ENCODE measurements around the gene IGFALS.

IGFALS gene

GRCh38 chr16:1817716-1818115 lies 24.2 kb upstream of the IGFALS start:
- no peak overlapping the region for H3K9ac ChIP-seq (ENCODE audit: low read length)
- no peak overlapping the region for H3K4me3 ChIP-seq (ENCODE audit: insufficient read depth in 1 of 2, low read depth in 1 of 2, low read length in 2 of 2)
- no peak for DNase-seq
- H2BK15ac ChIP-seq (ENCODE audit: low read depth, poor library complexity, severe bottlenecking) = no peak overlapping the region
- H3K9me3 ChIP-seq (ENCODE audit: control insufficient read depth, low read length) = no peaks in the 10 kb centered on the region
- H3K79me1 ChIP-seq (replicated peaks; ENCODE audit: low read length, poor library complexity, severe bottlenecking) = peaks cover 36% of the 10 kb centered on the region
- WGBS = 95% methylated on average over 17 of the region's 17 CpGs
- H3K4me2 ChIP-seq (ENCODE audit: low read length, poor library complexity, severe bottlenecking) = no peak overlapping the region
- H3K4me1 ChIP-seq (ENCODE audit: control insufficient read depth, insufficient read depth, low read depth, low read length) = peaks cover 5% of the 10 kb centered on the region
- H3K27me3 ChIP-seq (ENCODE audit: control insufficient read depth in 1 of 2, insufficient read depth in 1 of 2, low read length in 2 of 2) = no peaks in the 10 kb centered on the region
- H3K23ac ChIP-seq (ENCODE audit: low read length in 2 of 2) = no peak overlapping the region
- no peak overlapping the region for H2AFZ ChIP-seq (ENCODE audit: low read depth, low read length)
- no peak overlapping the region for H3K14ac ChIP-seq (ENCODE audit: low read length in 2 of 2)
- no peak overlapping the region for H3K18ac ChIP-seq (ENCODE audit: low read depth in 1 of 2, low read length in 2 of 2)
- no peak overlapping the region for H4K8ac ChIP-seq (ENCODE audit: low read length)
- H3K27ac ChIP-seq (ENCODE audit: low read length, poor library complexity, severe bottlenecking) = no peak overlapping the region
- no peak overlapping the region for H2BK120ac ChIP-seq (ENCODE audit: low read depth, low read length)
- H4K91ac ChIP-seq (ENCODE audit: low read length) = no peak overlapping the region
- no peak overlapping the region for H2BK5ac ChIP-seq (ENCODE audit: low read depth, low read length, poor library complexity, severe bottlenecking)
- H3K4ac ChIP-seq (ENCODE audit: low read depth in 1 of 2, low read length in 2 of 2) = no peak overlapping the region
- H3K36me3 ChIP-seq (ENCODE audit: control insufficient read depth in 1 of 2, insufficient read depth in 2 of 2, low read depth in 1 of 2, low read length in 2 of 2) = peaks cover 44 to 73% of the 10 kb centered on the region in 2 experiments
- H2AK5ac ChIP-seq (ENCODE audit: low read length, severe bottlenecking) = no peak overlapping the region
- H2BK12ac ChIP-seq (ENCODE audit: low read length in 2 of 2) = no peak overlapping the region

GRCh38 chr16:1817276-1817589 lies 23.7 kb upstream of the IGFALS start:
- DNase-seq = no peak
- H2AFZ ChIP-seq (ENCODE audit: low read depth, low read length) = no peak overlapping the region
- H3K4me1 ChIP-seq (ENCODE audit: control insufficient read depth, insufficient read depth, low read depth, low read length) = peaks cover 6% of the 10 kb centered on the region
- H4K8ac ChIP-seq (ENCODE audit: low read length) = no peak overlapping the region
- no peak overlapping the region for H3K9ac ChIP-seq (ENCODE audit: low read length)
- no peak overlapping the region for H3K4ac ChIP-seq (ENCODE audit: low read depth in 1 of 2, low read length in 2 of 2)
- H3K18ac ChIP-seq (ENCODE audit: low read depth in 1 of 2, low read length in 2 of 2) = no peak overlapping the region
- no peak overlapping the region for H4K91ac ChIP-seq (ENCODE audit: low read length)
- no peak overlapping the region for H3K4me2 ChIP-seq (ENCODE audit: low read length, poor library complexity, severe bottlenecking)
- peaks cover 31% of the 10 kb centered on the region for H3K79me1 ChIP-seq (replicated peaks; ENCODE audit: low read length, poor library complexity, severe bottlenecking)
- peaks cover 40 to 68% of the 10 kb centered on the region in 2 experiments for H3K36me3 ChIP-seq (ENCODE audit: control insufficient read depth in 1 of 2, insufficient read depth in 2 of 2, low read depth in 1 of 2, low read length in 2 of 2)
- no peak overlapping the region for H2BK120ac ChIP-seq (ENCODE audit: low read depth, low read length)
- no peak overlapping the region for H3K23ac ChIP-seq (ENCODE audit: low read length in 2 of 2)
- H3K27ac ChIP-seq (ENCODE audit: low read length, poor library complexity, severe bottlenecking) = no peak overlapping the region
- H2BK12ac ChIP-seq (ENCODE audit: low read length in 2 of 2) = no peak overlapping the region
- no peaks in the 10 kb centered on the region for H3K9me3 ChIP-seq (ENCODE audit: control insufficient read depth, low read length)
- no peak overlapping the region for H2AK5ac ChIP-seq (ENCODE audit: low read length, severe bottlenecking)
- H3K14ac ChIP-seq (ENCODE audit: low read length in 2 of 2) = no peak overlapping the region
- no peak overlapping the region for H2BK5ac ChIP-seq (ENCODE audit: low read depth, low read length, poor library complexity, severe bottlenecking)
- no peak overlapping the region for H3K4me3 ChIP-seq (ENCODE audit: insufficient read depth in 1 of 2, low read depth in 1 of 2, low read length in 2 of 2)
- H3K27me3 ChIP-seq (ENCODE audit: control insufficient read depth in 1 of 2, insufficient read depth in 1 of 2, low read length in 2 of 2) = no peaks in the 10 kb centered on the region
- H2BK15ac ChIP-seq (ENCODE audit: low read depth, poor library complexity, severe bottlenecking) = no peak overlapping the region
- WGBS = 95% methylated on average over 9 of the region's 9 CpGs

GRCh38 chr16:1816396-1817275 lies 23.1 kb upstream of the IGFALS start:
- Histone ChIP-seq H2AK5ac (ENCODE audit: low read length, severe bottlenecking) (no peak overlapping the region), H3K9ac (ENCODE audit: low read length) (no peak overlapping the region), H3K79me1 (replicated peaks; ENCODE audit: low read length, poor library complexity, severe bottlenecking) (peaks cover 27% of the 10 kb centered on the region), H3K4me2 (ENCODE audit: low read length, poor library complexity, severe bottlenecking) (no peak overlapping the region), H3K9me3 (ENCODE audit: control insufficient read depth, low read length) (no peaks in the 10 kb centered on the region), H3K36me3 (ENCODE audit: control insufficient read depth in 1 of 2, insufficient read depth in 2 of 2, low read depth in 1 of 2, low read length in 2 of 2) (peaks cover 36 to 62% of the 10 kb centered on the region in 2 experiments), H3K4ac (ENCODE audit: low read depth in 1 of 2, low read length in 2 of 2) (no peak overlapping the region), H3K27ac (ENCODE audit: low read length, poor library complexity, severe bottlenecking) (no peak overlapping the region), H4K8ac (ENCODE audit: low read length) (no peak overlapping the region), H3K23ac (ENCODE audit: low read length in 2 of 2) (no peak overlapping the region), H3K27me3 (ENCODE audit: control insufficient read depth in 1 of 2, insufficient read depth in 1 of 2, low read length in 2 of 2) (no peaks in the 10 kb centered on the region), H3K4me1 (ENCODE audit: control insufficient read depth, insufficient read depth, low read depth, low read length) (peaks cover 6% of the 10 kb centered on the region), H3K18ac (ENCODE audit: low read depth in 1 of 2, low read length in 2 of 2) (no peak overlapping the region), H2BK15ac (ENCODE audit: low read depth, poor library complexity, severe bottlenecking) (no peak overlapping the region), H2BK5ac (ENCODE audit: low read depth, low read length, poor library complexity, severe bottlenecking) (no peak overlapping the region), H2AFZ (ENCODE audit: low read depth, low read length) (no peak overlapping the region), H3K4me3 (ENCODE audit: insufficient read depth in 1 of 2, low read depth in 1 of 2, low read length in 2 of 2) (no peak overlapping the region), H2BK12ac (ENCODE audit: low read length in 2 of 2) (no peak overlapping the region), H2BK120ac (ENCODE audit: low read depth, low read length) (no peak overlapping the region), H3K14ac (ENCODE audit: low read length in 2 of 2) (no peak overlapping the region), H4K91ac (ENCODE audit: low read length) (no peak overlapping the region)
- WGBS = 96% methylated on average over 40 of the region's 40 CpGs
- no peak for DNase-seq

GRCh38 chr16:1815461-1815860 lies 22.0 kb upstream of the IGFALS start:
- Histone ChIP-seq H2BK120ac (ENCODE audit: low read depth, low read length) (no peak overlapping the region), H3K27ac (ENCODE audit: low read length, poor library complexity, severe bottlenecking) (no peak overlapping the region), H3K9ac (ENCODE audit: low read length) (no peak overlapping the region), H3K9me3 (ENCODE audit: control insufficient read depth, low read length) (no peaks in the 10 kb centered on the region), H2BK5ac (ENCODE audit: low read depth, low read length, poor library complexity, severe bottlenecking) (no peak overlapping the region), H3K4ac (ENCODE audit: low read depth in 1 of 2, low read length in 2 of 2) (no peak overlapping the region), H3K18ac (ENCODE audit: low read depth in 1 of 2, low read length in 2 of 2) (no peak overlapping the region), H2AFZ (ENCODE audit: low read depth, low read length) (no peak overlapping the region), H2BK15ac (ENCODE audit: low read depth, poor library complexity, severe bottlenecking) (no peak overlapping the region), H3K36me3 (ENCODE audit: control insufficient read depth in 1 of 2, insufficient read depth in 2 of 2, low read depth in 1 of 2, low read length in 2 of 2) (peaks cover 31 to 58% of the 10 kb centered on the region in 2 experiments), H3K14ac (ENCODE audit: low read length in 2 of 2) (no peak overlapping the region), H3K4me1 (ENCODE audit: control insufficient read depth, insufficient read depth, low read depth, low read length) (peaks cover 6% of the 10 kb centered on the region), H3K4me2 (ENCODE audit: low read length, poor library complexity, severe bottlenecking) (no peak overlapping the region), H3K23ac (ENCODE audit: low read length in 2 of 2) (no peak overlapping the region), H3K4me3 (ENCODE audit: insufficient read depth in 1 of 2, low read depth in 1 of 2, low read length in 2 of 2) (no peak overlapping the region), H2BK12ac (ENCODE audit: low read length in 2 of 2) (no peak overlapping the region), H2AK5ac (ENCODE audit: low read length, severe bottlenecking) (no peak overlapping the region), H4K91ac (ENCODE audit: low read length) (no peak overlapping the region), H3K27me3 (ENCODE audit: control insufficient read depth in 1 of 2, insufficient read depth in 1 of 2, low read length in 2 of 2) (no peaks in the 10 kb centered on the region), H4K8ac (ENCODE audit: low read length) (no peak overlapping the region), H3K79me1 (replicated peaks; ENCODE audit: low read length, poor library complexity, severe bottlenecking) (peaks cover 26% of the 10 kb centered on the region)
- WGBS = 81% methylated on average over 10 of the region's 11 CpGs
- peak; percentile 79 for DNase-seq

All from mesenchymal stem cell (in vitro differentiated cells and primary cell).